ENCODE measurements around the gene CENPA. TPM values are rescaled to one million over a fixed set of nuclear protein-coding genes. Genes with fewer than 3 reads are reported as not detected.

The CENPA gene
- total and polyA plus RNA-seq, 2 of the 13 experiments (the other 11 are each of a cell fraction or from before 2014, with no cell fraction given), result 28.5 to 38.5 TPM

- TF ChIP-seq ZNF563 (CRISPR knock-in tag; IDR thresholded peaks at IDR 0.05), result peak; percentile 64; the same call in 1 of the 2 replicates
- 0 out of 2 replicates have a peak, but pooled peaks have one; percentile 7 for TF ChIP-seq ELF1 (CRISPR knock-in tag; IDR thresholded peaks at IDR 0.05)
- no peak for TF ChIP-seq ZNF552 (CRISPR knock-in tag; IDR thresholded peaks at IDR 0.05; ENCODE audit: borderline replicate concordance)
- 0 out of 2 replicates have a peak, but pooled peaks have one; percentile 36 for TF ChIP-seq KAT8 (CRISPR knock-in tag; IDR thresholded peaks at IDR 0.05)
- peak; percentile 74 for TF ChIP-seq BHLHE40 (IDR thresholded peaks at IDR 0.05; ENCODE audit: low read length)
- TF ChIP-seq THAP11 (CRISPR knock-in tag; IDR thresholded peaks at IDR 0.05), result peak; percentile 48; the same call in 1 of the 2 replicates
- TF ChIP-seq ZFYVE20 (CRISPR knock-in tag; IDR thresholded peaks at IDR 0.05; ENCODE audit: borderline replicate concordance, low read depth), result no peak
- peak; percentile 89 for TF ChIP-seq ERF (CRISPR knock-in tag; IDR thresholded peaks at IDR 0.05)
- TF ChIP-seq, protein P1, sequence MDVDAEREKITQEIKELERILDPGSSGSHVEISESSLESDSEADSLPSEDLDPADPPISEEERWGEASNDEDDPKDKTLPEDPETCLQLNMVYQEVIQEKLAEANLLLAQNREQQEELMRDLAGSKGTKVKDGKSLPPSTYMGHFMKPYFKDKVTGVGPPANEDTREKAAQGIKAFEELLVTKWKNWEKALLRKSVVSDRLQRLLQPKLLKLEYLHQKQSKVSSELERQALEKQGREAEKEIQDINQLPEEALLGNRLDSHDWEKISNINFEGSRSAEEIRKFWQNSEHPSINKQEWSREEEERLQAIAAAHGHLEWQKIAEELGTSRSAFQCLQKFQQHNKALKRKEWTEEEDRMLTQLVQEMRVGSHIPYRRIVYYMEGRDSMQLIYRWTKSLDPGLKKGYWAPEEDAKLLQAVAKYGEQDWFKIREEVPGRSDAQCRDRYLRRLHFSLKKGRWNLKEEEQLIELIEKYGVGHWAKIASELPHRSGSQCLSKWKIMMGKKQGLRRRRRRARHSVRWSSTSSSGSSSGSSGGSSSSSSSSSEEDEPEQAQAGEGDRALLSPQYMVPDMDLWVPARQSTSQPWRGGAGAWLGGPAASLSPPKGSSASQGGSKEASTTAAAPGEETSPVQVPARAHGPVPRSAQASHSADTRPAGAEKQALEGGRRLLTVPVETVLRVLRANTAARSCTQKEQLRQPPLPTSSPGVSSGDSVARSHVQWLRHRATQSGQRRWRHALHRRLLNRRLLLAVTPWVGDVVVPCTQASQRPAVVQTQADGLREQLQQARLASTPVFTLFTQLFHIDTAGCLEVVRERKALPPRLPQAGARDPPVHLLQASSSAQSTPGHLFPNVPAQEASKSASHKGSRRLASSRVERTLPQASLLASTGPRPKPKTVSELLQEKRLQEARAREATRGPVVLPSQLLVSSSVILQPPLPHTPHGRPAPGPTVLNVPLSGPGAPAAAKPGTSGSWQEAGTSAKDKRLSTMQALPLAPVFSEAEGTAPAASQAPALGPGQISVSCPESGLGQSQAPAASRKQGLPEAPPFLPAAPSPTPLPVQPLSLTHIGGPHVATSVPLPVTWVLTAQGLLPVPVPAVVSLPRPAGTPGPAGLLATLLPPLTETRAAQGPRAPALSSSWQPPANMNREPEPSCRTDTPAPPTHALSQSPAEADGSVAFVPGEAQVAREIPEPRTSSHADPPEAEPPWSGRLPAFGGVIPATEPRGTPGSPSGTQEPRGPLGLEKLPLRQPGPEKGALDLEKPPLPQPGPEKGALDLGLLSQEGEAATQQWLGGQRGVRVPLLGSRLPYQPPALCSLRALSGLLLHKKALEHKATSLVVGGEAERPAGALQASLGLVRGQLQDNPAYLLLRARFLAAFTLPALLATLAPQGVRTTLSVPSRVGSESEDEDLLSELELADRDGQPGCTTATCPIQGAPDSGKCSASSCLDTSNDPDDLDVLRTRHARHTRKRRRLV (CRISPR knock-in tag; IDR thresholded peaks at IDR 0.05), result no peak
- TF ChIP-seq, protein P2, sequence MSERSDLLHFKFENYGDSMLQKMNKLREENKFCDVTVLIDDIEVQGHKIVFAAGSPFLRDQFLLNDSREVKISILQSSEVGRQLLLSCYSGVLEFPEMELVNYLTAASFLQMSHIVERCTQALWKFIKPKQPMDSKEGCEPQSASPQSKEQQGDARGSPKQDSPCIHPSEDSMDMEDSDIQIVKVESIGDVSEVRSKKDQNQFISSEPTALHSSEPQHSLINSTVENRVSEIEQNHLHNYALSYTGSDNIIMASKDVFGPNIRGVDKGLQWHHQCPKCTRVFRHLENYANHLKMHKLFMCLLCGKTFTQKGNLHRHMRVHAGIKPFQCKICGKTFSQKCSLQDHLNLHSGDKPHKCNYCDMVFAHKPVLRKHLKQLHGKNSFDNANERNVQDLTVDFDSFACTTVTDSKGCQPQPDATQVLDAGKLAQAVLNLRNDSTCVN (CRISPR knock-in tag; IDR thresholded peaks at IDR 0.05; ENCODE audit: borderline replicate concordance), result peak; percentile 88; the same call in 1 of the 2 replicates
- peak; percentile 64 for TF ChIP-seq HNF4A (CRISPR knock-in tag; IDR thresholded peaks at IDR 0.05)
- TF ChIP-seq SALL1 (CRISPR knock-in tag; IDR thresholded peaks at IDR 0.05), result peak; percentile 90
- peak; percentile 50; the same call in 1 of the 2 replicates for TF ChIP-seq ZBTB20 (CRISPR knock-in tag; IDR thresholded peaks at IDR 0.05; ENCODE audit: borderline replicate concordance, low read depth)
- 0 out of 2 replicates have a peak, but pooled peaks have one; percentile 54 for TF ChIP-seq NFKBIZ (CRISPR knock-in tag; IDR thresholded peaks at IDR 0.05)
- 0 out of 4 replicates have a peak, but pooled peaks of 1 of the 2 experiments have one; percentile 45 for TF ChIP-seq KLF16 (CRISPR knock-in tag; IDR thresholded peaks at IDR 0.05)
- no peak for TF ChIP-seq ZNF282 (IDR thresholded peaks at IDR 0.05; ENCODE audit: partially characterized antibody)
- peak; percentile 66; the same call in 1 of the 2 replicates for TF ChIP-seq FOSL2 (CRISPR knock-in tag; IDR thresholded peaks at IDR 0.05)
- peak; percentile 86 for TF ChIP-seq FOXK2 (IDR thresholded peaks at IDR 0.05)
- TF ChIP-seq MEF2D (CRISPR knock-in tag; IDR thresholded peaks at IDR 0.05), result peak; percentile 67
- no peak for TF ChIP-seq ZBTB42 (CRISPR knock-in tag; IDR thresholded peaks at IDR 0.05)
- peak; percentile 4; the same call in 1 of the 2 replicates for TF ChIP-seq TARDBP (CRISPR knock-in tag; IDR thresholded peaks at IDR 0.05)
- no peak for TF ChIP-seq TAF15 (IDR thresholded peaks at IDR 0.05; ENCODE audit: low read depth, low read length, poor library complexity, severe bottlenecking)
- peak; percentile 81; the same call in 1 of the 2 replicates for TF ChIP-seq ZNF335 (CRISPR knock-in tag; IDR thresholded peaks at IDR 0.05)
- TF ChIP-seq ZNF768 (CRISPR knock-in tag; IDR thresholded peaks at IDR 0.05), result no peak
Observed at GRCh38 chr2:26772064-26773001, 13.5 kb upstream of the CENPA start (continued).

Measured in HepG2 (cell line).